ENCODE data around the gene ADAM22.

Gene ADAM22

DNA sequence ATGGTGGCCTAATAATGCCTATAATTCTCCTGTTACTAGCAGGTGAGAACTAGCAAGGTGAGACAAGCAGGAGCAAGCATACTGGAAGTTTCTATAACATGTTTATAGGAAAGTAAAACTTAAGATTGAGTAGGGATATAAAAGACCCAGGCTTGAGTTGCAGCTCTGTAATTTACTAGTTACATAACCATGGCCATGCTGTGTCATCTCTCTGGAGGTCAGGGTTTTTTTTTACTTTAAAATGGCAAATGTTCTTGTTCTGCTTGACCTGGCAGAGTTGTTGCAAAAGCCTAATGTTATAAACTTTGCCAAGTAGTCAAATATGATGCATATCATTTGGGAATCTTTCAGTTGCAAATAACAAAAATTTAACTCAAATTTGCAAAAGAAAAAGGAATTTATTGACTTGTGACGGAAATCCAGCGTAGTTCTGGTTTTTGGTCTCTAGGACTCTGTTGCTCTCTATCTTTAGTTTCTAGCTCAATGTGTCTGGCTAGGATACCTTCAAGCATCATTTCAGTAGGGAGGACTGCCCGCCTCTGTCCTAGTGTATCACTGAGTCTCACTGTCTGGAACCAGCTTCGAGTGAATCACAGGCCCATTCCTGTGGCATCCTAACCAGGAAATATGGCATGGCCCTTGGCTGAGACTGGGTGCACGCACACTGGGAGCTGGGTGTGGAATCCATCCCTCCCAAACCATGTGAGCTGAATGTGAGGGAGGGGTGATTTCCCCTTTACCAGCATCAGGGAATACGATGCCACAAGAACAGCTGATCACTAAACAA lies 67.9 kb downstream of the ADAM22 start:
- TF ChIP-seq EZH2phosphoT487 (IDR thresholded peaks at IDR 0.05; ENCODE audit: low read depth) (no peak), CTCF (IDR thresholded peaks at IDR 0.05; ENCODE audit: low read depth, low read length) (no peak)
- Histone ChIP-seq H3K79me2 (ENCODE audit: low read length) (no peaks in the 10 kb centered on the region), H3K27me3 (ENCODE audit: low read depth, low read length) (no peaks in the 10 kb centered on the region), H3K9ac (ENCODE audit: low read length) (no peak overlapping the region), H3K27ac (ENCODE audit: low read length) (no peak overlapping the region), H3K9me3 (ENCODE audit: insufficient read depth, low read length) (no peaks in the 10 kb centered on the region), H3K36me3 (replicated peaks; ENCODE audit: low read depth, low read length) (no peaks in the 10 kb centered on the region), H3K4me3 (ENCODE audit: low read length) (no peak overlapping the region), H4K20me1 (ENCODE audit: insufficient read depth, low read length) (no peaks in the 10 kb centered on the region), H2AFZ (ENCODE audit: low read depth, low read length) (no peak overlapping the region), H3K4me1 (ENCODE audit: low read length) (no peaks in the 10 kb centered on the region), H3K4me2 (ENCODE audit: low read length) (no peak overlapping the region)

- Histone ChIP-seq H3K9me3 (ENCODE audit: insufficient read depth, low read length) (no peaks in the 10 kb centered on the region), H3K27ac (ENCODE audit: low read length) (no peak overlapping the region), H3K9ac (ENCODE audit: low read length) (no peak overlapping the region), H4K20me1 (ENCODE audit: insufficient read depth, low read length) (no peaks in the 10 kb centered on the region), H3K27me3 (ENCODE audit: low read depth, low read length) (no peaks in the 10 kb centered on the region), H3K79me2 (ENCODE audit: low read length) (no peaks in the 10 kb centered on the region), H3K4me3 (ENCODE audit: low read length) (no peak overlapping the region), H3K4me2 (ENCODE audit: low read length) (no peak overlapping the region), H3K4me1 (ENCODE audit: low read length) (no peaks in the 10 kb centered on the region), H3K36me3 (replicated peaks; ENCODE audit: low read depth, low read length) (no peaks in the 10 kb centered on the region), H2AFZ (ENCODE audit: low read depth, low read length) (no peak overlapping the region)
- TF ChIP-seq CTCF (IDR thresholded peaks at IDR 0.05; ENCODE audit: low read depth, low read length) (no peak), EZH2phosphoT487 (IDR thresholded peaks at IDR 0.05; ENCODE audit: low read depth) (no peak)
These were observed 68.6 kb downstream of the ADAM22 start for GRCh38 chr7:88002617-88003016.

DNA sequence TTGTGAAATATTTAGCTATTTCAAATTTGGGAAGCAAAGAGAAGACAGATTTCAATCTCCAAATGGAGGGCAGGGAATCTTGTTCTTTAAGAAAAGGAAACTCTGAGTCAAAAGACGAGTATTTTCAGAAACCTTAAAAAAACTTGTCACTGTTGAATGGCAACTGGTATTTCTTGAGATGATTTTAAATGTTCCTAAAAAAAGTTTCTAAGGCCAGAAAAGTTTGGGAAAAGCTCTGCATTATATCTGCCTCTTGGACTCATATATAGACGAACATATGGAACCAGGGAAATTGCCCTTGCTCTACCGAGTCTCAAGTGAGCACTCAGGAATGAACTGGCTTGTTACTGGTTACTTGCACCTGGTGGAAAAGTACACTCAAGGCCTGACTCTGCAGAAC lies 69.5 kb downstream of the ADAM22 start:
- no peak overlapping the region for H2AFZ ChIP-seq (ENCODE audit: low read depth, low read length)
- H3K9me3 ChIP-seq (ENCODE audit: insufficient read depth, low read length): no peaks in the 10 kb centered on the region
- no peak overlapping the region for H3K9ac ChIP-seq (ENCODE audit: low read length)
- H3K4me1 ChIP-seq (ENCODE audit: low read length): no peaks in the 10 kb centered on the region
- H3K36me3 ChIP-seq (replicated peaks; ENCODE audit: low read depth, low read length): no peaks in the 10 kb centered on the region
- H3K27ac ChIP-seq (ENCODE audit: low read length): no peak overlapping the region
- no peaks in the 10 kb centered on the region for H3K27me3 ChIP-seq (ENCODE audit: low read depth, low read length)
- no peaks in the 10 kb centered on the region for H3K79me2 ChIP-seq (ENCODE audit: low read length)
- H3K4me2 ChIP-seq (ENCODE audit: low read length): no peak overlapping the region
- TF ChIP-seq CTCF (IDR thresholded peaks at IDR 0.05; ENCODE audit: low read depth, low read length) (no peak), EZH2phosphoT487 (IDR thresholded peaks at IDR 0.05; ENCODE audit: low read depth) (no peak)
- no peaks in the 10 kb centered on the region for H4K20me1 ChIP-seq (ENCODE audit: insufficient read depth, low read length)
- no peak overlapping the region for H3K4me3 ChIP-seq (ENCODE audit: low read length)

DNA sequence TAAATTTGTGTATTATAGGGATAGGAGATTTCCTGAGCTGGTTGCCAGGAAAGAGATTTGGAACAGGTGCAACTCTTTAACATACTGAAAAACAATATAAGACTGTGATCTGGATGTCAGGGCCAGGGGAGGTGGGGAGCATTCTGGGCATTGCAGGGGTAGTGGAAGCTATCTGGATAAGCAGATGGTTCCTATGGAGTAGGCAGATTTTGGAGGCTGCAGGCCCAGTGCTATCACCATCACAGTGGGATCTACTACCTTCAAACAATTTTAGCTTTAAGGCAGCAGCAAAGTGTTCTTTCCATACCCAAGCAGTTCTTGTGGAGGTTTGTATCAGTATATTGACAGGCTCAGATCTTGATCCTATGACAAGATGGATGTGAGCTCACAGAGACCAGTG lies 71.1 kb downstream of the ADAM22 start:
- Histone ChIP-seq H3K79me2 (ENCODE audit: low read length) (no peaks in the 10 kb centered on the region), H3K36me3 (replicated peaks; ENCODE audit: low read depth, low read length) (no peaks in the 10 kb centered on the region), H3K27ac (ENCODE audit: low read length) (no peak overlapping the region), H3K4me3 (ENCODE audit: low read length) (no peak overlapping the region), H3K4me2 (ENCODE audit: low read length) (no peak overlapping the region), H3K9ac (ENCODE audit: low read length) (no peak overlapping the region), H3K4me1 (ENCODE audit: low read length) (no peaks in the 10 kb centered on the region), H4K20me1 (ENCODE audit: insufficient read depth, low read length) (no peaks in the 10 kb centered on the region), H2AFZ (ENCODE audit: low read depth, low read length) (no peak overlapping the region), H3K27me3 (ENCODE audit: low read depth, low read length) (no peaks in the 10 kb centered on the region), H3K9me3 (ENCODE audit: insufficient read depth, low read length) (no peaks in the 10 kb centered on the region)
- TF ChIP-seq CTCF (IDR thresholded peaks at IDR 0.05; ENCODE audit: low read depth, low read length): no peak
- no peak for TF ChIP-seq EZH2phosphoT487 (IDR thresholded peaks at IDR 0.05; ENCODE audit: low read depth)

Measured in OCI-LY3 (cell line).